HG03354 (cell line): Measurements from ENCODE around the gene NXPH4.

ENCODE experiments used
- ATAC-seq: cut with Tn5 transposase; IDR thresholded peaks from one replicate; pipeline ENCODE4 v1.9.1; 2021; ENCODE audit warnings: mild to moderate bottlenecking; ENCODE audit not compliant: unreplicated experiment, poor library complexity, severe bottlenecking

The NXPH4 gene

GRCh38 chr12:57216014-57216911, at the start of gene NXPH4:
NXPH4 (plus strand) TSS chr12:57216794; CDS start chr12:57216970, 176 bp downstream.
- ATAC-seq = no peak

GRCh38 chr12:57166971-57167371, 49.6 kb upstream of the NXPH4 start:
- ATAC-seq = no peak

DNA sequence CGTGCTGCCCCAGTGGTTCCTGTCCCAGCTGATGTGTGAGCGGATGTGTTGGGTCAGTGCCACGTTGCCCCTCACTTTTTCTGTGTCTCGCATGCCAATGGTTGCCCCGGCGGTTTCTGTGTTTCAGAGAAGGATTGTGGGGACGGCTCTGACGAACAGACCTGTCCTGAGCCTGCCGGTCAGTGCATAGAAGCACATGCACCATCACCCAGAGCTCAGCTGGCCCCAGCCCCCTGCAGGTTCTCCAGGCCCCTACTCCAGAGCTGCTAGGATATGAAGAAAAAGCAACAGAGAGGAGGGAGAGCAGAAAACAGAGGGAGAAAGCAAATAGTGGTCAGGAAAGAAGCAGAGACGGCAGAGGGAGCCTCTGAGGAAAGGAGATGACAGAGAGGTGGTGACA, 48.5 kb upstream of the NXPH4 start:
- ATAC-seq = no peak

- ATAC-seq = no peak
These were observed 47.4 kb upstream of the NXPH4 start for GRCh38 chr12:57169046-57169795.

GRCh38 chr12:57169969-57170368, 46.6 kb upstream of the NXPH4 start:
- no peak for ATAC-seq

DNA sequence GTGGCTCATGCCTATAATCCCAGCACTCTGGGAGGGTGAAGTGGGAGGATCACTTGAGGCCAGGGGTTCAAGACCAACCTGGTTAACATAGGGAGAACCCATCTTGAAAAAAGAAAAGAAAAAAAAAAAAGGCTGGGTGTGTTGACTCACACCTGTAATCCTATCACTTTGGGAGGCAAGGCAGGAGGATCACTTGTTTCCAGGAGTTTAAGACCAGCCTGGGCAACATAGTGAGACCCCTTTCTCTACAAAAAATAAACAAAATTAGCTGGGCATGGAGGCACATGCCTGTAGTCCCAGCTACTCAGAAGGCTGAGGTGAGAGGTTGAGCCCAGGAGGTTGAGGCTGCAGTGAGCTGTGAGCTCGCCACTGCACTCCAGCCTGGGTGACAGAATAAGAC, 46.2 kb upstream of the NXPH4 start:
- no peak for ATAC-seq

DNA sequence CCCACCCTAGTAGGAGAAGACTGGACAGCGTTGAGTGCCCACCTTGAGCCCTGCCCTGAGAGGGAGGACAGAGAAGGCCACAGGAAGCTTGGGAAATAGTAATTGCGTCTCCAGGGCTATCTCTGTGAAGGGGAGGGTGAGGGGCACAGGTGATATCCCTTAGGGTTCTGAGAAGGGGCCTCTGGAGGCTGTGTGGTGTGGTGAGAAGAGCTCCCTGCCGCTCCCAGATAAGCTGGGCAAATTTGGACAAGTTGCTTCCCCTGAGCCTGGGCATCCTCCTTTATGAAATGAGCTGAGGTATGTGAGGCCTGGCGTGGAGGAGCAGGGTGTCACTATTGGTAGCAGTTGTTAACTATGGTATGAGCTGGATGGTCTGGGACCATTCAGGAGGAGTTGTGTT, 45.7 kb upstream of the NXPH4 start:
- no peak for ATAC-seq

- ATAC-seq = no peak
These were observed 44.9 kb upstream of the NXPH4 start for GRCh38 chr12:57171668-57172067.

- no peak for ATAC-seq
These were observed 43.5 kb upstream of the NXPH4 start for GRCh38 chr12:57173089-57173488.

DNA sequence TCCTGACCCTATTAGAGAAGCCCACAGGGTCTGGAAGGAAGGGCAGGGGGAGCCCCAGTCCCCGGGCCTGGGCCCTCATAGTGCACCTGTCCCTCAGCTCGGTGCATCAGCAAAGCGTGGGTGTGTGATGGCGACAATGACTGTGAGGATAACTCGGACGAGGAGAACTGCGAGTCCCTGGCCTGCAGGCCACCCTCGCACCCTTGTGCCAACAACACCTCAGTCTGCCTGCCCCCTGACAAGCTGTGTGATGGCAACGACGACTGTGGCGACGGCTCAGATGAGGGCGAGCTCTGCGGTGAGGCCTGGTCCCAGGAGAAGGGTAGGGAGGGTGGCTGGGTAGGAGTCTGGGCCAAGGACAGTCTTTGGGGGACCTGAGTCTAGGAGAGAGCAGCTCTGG, 42.9 kb upstream of the NXPH4 start:
- no peak for ATAC-seq

DNA sequence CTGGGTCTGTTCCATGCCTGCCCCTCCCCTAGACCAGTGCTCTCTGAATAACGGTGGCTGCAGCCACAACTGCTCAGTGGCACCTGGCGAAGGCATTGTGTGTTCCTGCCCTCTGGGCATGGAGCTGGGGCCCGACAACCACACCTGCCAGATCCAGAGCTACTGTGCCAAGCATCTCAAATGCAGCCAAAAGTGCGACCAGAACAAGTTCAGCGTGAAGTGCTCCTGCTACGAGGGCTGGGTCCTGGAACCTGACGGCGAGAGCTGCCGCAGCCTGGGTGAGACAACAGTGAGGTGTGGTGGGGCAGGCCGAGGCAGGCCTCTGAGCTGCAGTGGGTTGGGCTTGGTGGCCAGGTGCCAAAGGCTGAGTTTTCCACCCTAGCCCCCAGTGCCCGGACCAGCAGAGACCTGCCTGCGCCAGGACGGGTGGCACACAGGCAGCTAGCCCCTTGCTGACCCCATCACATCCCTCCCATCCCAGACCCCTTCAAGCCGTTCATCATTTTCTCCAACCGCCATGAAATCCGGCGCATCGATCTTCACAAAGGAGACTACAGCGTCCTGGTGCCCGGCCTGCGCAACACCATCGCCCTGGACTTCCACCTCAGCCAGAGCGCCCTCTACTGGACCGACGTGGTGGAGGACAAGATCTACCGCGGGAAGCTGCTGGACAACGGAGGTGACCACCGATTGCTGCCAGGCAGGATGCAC, 41.0 kb upstream of the NXPH4 start:
- no peak for ATAC-seq

DNA sequence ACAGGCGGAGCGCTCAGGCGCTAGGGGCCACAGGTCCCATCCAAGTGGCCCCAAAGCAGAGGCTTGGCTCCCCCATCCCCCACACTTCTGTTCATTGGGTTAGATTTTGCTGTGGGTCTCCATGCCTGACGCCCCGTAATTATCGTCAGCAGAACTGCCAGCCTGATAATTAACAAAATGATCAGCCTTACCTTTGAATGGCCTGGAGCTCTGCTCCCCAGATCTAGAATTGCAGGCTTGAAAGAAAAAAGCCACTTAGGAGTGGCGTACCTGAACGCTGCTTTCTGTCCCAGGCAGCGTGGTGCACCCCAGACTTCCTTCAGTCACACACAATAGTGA, 40.5 kb upstream of the NXPH4 start:
- no peak for ATAC-seq

- no peak for ATAC-seq
These were observed 39.7 kb upstream of the NXPH4 start for GRCh38 chr12:57176846-57177245.

DNA sequence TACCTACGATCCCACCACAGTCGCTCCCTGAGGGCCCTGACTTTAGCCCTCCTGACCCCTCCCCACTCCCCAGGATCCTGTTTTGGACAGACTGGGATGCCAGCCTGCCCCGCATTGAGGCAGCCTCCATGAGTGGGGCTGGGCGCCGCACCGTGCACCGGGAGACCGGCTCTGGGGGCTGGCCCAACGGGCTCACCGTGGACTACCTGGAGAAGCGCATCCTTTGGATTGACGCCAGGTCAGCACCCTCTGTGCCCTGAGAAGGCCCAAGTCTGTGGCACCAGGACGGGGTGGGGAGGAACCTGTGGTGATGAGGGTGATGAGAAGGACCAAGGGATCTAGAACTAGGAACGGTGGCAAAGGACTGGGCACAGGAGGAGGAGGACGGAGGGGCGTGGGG, 39.2 kb upstream of the NXPH4 start:
- ATAC-seq = no peak

- ATAC-seq = no peak
These were observed 38.4 kb upstream of the NXPH4 start for GRCh38 chr12:57178213-57178612.

- ATAC-seq = no peak
These were observed 37.1 kb upstream of the NXPH4 start for GRCh38 chr12:57179331-57180086.

- ATAC-seq = no peak
These were observed 36.1 kb upstream of the NXPH4 start for GRCh38 chr12:57180321-57180989.

GRCh38 chr12:57181072-57181471, 35.5 kb upstream of the NXPH4 start:
- no peak for ATAC-seq

DNA sequence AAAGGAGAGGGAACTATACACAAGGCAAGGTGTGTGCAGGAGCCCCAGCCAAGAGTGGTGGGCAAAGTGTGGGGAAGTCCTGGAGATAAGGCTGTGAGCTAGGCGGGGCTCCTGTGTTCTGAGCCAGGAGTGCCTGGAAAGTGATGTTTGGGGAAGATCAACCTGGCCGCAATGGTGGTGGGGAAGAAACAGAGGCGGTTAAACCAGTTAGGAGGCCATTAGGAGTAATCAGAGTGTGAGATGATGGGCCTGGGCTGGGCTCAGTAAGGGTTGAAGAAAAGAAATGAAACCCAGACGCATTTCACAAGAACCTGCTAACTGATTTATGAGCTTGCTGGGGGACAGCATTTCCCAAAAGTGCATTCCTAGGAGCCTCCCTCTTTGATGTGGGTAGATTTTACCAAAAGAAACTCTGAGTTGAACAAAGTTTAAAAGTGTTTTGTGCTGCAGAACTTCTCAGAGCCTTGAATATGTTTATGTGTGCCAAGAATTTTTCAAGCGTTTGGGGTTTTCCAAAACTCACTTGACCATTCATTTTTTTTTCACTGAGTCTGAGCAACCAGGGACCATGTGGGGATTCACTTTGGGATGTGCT, 34.9 kb upstream of the NXPH4 start:
- ATAC-seq = no peak
